Left ventricle myocardium inferior (tissue), 1 donor: ENCODE data around the gene TLR5. TPM values are rescaled to one million over a fixed set of nuclear protein-coding genes. Genes with fewer than 3 reads are reported as not detected.

Source experiments
- DNase-seq: peaks from one replicate; pipeline ENCODE4 v3.0.0-alpha.2; 2020
- H3K27ac ChIP-seq: fragments of 200-600 bp; replicated peaks from 2 replicates; pipeline ENCODE4 v1.8.0; 2021
- H3K27me3 ChIP-seq: fragments of 200-600 bp; 2 replicates; pipeline ENCODE4 v1.8.0; 2021; ENCODE audit warnings: low read depth
- H3K36me3 ChIP-seq: fragments of 200-600 bp; 2 replicates; pipeline ENCODE4 v1.8.0; 2021
- H3K4me1 ChIP-seq: fragments of 200-600 bp; 2 replicates; pipeline ENCODE4 v1.8.0; 2021
- H3K4me3 ChIP-seq: fragments of 200-600 bp; 2 replicates; pipeline ENCODE4 v1.8.0; 2021; ENCODE audit warnings: mild to moderate bottlenecking, moderate library complexity
- H3K9me3 ChIP-seq: fragments of 200-600 bp; replicated peaks from 2 replicates; pipeline ENCODE4 v1.8.0; 2021
- intact Hi-C: fragments of 100-400 bp; cut with micrococcal nuclease; formaldehyde crosslinking; loops from one replicate; pipeline ENCODE4 v1.11.0; 2022
- total RNA-seq: library from RNA; stranded (reverse); fragmentation: NEBNext Ultra II Directional; extraction: Animal tissue kit (Norgen Biotek cat#: 25700); gene quantifications from one replicate; pipeline ENCODE4 v1.2.1, GENCODE V29; 2021
- TF ChIP-seq, protein P1 (sequence below): fragments of 200-600 bp; IDR thresholded peaks from 2 replicates; pipeline ENCODE4 v1.8.0; 2021; ENCODE audit warnings: antibody characterized with exemption, mild to moderate bottlenecking, borderline replicate concordance
- donor health status: DM: no; HTN: yes; CAD: no; lungs with severe emphysema.

TLR5 gene
- total RNA-seq, 1 donor from 2014 or later = 2.3 TPM

DNA sequence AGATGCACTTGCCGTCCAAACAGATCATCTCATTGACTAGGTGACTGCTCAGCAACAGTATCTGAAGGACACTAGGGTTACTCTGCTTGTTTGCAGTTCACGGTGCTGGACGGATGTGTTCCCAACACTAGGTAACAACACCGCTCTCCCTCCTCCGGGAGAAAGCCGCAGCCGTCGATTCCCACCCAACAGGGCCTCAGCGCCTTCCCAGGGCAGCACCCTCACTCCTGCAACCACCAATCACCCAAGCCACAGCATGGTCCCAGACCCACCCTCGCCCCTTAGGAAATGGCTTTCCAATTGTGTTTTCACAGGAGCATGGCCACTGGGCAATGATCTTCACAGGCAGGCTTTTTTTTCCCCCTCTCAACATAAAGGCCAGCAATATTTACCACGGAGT is 779 bp downstream of the TLR5 start:
- Histone ChIP-seq H3K27me3 (peaks cover 2% of the 10 kb centered on the region), H3K27ac (peak overlapping the region; percentile 42), H3K9me3 (peaks cover 6% of the 10 kb centered on the region), H3K4me3 (peak overlapping the region; percentile 74), H3K36me3 (no peaks in the 10 kb centered on the region), H3K4me1 (peaks cover 35% of the 10 kb centered on the region)
- no peak for DNase-seq
- intact Hi-C loops = no loop called here
- TF ChIP-seq, protein P1, sequence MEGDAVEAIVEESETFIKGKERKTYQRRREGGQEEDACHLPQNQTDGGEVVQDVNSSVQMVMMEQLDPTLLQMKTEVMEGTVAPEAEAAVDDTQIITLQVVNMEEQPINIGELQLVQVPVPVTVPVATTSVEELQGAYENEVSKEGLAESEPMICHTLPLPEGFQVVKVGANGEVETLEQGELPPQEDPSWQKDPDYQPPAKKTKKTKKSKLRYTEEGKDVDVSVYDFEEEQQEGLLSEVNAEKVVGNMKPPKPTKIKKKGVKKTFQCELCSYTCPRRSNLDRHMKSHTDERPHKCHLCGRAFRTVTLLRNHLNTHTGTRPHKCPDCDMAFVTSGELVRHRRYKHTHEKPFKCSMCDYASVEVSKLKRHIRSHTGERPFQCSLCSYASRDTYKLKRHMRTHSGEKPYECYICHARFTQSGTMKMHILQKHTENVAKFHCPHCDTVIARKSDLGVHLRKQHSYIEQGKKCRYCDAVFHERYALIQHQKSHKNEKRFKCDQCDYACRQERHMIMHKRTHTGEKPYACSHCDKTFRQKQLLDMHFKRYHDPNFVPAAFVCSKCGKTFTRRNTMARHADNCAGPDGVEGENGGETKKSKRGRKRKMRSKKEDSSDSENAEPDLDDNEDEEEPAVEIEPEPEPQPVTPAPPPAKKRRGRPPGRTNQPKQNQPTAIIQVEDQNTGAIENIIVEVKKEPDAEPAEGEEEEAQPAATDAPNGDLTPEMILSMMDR = no peak

DNA sequence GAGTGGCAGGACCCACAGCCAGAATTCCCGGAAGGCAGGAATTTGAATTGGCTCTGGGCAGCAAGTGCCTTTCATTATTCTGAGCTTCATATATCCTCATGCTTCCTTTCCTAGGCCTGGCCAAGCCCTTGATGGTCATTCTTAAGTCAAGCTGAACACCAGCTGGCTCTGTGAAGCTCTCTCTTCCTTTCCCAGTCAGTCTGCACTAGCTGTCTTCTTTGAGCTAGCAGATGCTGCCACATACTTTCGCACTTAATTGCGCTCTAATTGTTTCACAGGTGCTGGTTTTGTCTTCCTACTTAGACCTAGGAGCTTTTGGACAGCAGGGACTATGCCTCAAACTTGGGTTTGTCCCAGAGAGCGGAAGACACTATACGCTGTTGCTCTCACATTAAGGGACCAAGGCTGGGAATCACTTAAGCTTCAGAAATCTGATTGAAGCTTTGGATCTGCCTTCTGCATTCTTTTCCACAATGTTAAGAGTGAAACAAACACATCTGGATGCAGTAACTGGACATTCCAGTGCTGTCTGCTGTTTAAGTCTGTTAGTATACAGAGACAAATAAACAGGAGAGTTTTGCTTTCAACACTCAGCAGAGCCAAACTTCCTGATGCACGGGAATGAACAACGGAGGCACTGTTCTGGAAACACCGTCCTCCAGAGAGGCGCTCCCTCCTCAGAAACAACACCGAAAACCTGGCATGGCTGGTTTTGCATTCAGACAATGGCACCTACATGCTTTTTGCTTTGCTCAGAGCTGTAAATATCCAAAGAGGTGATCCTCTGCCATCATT is 2.2 kb downstream of the TLR5 start:
- Histone ChIP-seq H3K27me3 (peaks cover 8% of the 10 kb centered on the region), H3K9me3 (no peaks in the 10 kb centered on the region), H3K27ac (peak overlapping the region; percentile 42), H3K4me1 (peaks cover 42% of the 10 kb centered on the region), H3K4me3 (no peak overlapping the region), H3K36me3 (no peaks in the 10 kb centered on the region)
- intact Hi-C loops = no loop called here
- DNase-seq = no peak
- TF ChIP-seq, protein P1 = no peak

DNA sequence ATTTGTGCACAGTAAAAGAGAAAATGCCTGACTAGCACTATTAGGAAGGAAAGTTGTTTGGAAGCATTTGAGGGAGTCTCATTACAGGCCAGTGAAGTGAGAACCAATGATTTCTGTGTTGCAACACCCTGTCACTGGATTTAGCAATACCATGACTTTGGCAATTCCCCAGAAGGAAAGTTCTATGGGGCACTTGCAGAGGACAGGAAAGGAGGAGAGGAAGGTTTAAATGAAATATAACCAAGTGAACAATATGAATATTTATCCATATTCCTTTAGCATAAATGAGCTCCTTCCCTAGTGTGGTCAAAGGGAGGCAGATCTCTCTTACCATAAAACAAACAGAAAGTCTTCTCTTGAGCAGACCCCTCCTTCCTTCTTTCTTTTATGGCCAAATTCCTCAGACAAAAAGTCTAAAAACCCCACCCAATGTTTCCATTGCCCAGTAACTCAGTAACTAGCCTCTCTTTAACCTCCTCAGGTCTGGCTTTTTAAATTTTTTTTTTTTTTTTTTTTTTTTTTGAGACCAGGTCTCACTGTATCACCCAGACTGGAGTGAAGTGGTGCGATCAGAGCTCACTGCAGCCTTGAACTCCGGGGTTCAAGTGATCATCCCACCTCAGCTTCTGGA is 5.5 kb downstream of the TLR5 start:
- DNase-seq = no peak
- Histone ChIP-seq H3K4me1 (peaks cover 51% of the 10 kb centered on the region), H3K4me3 (no peak overlapping the region), H3K9me3 (no peaks in the 10 kb centered on the region), H3K36me3 (no peaks in the 10 kb centered on the region), H3K27me3 (peaks cover 22% of the 10 kb centered on the region), H3K27ac (peak overlapping the region; percentile 64)
- intact Hi-C loops = no loop called here
- TF ChIP-seq, protein P1 = no peak

DNA sequence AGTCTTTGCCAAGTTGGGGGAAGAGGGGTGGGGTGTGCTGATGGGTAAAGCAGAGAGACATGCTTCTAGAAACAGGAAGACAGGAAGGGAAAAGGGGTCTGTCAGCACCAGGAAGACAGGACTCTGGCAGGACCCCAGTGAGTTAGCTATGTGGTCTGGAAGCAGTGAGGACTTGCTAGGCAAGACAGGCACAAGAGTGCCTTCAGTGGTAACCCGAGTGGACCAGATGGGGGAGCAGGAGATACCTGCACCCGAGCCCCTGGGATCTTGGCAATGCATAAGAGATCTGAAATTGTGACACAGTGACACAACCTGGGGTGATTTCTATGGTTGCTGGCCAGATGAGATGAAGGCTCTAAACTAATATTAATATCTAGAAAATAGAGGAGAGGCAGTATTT is 7.0 kb downstream of the TLR5 start:
- intact Hi-C loops = no loop called here
- peaks cover 42% of the 10 kb centered on the region for H3K4me1 ChIP-seq
- no peaks in the 10 kb centered on the region for H3K36me3 ChIP-seq
- TF ChIP-seq, protein P1 = no peak
- no peak overlapping the region for H3K27ac ChIP-seq
- no peak overlapping the region for H3K4me3 ChIP-seq
- DNase-seq = no peak
- H3K9me3 ChIP-seq = no peaks in the 10 kb centered on the region
- peaks cover 22% of the 10 kb centered on the region for H3K27me3 ChIP-seq

DNA sequence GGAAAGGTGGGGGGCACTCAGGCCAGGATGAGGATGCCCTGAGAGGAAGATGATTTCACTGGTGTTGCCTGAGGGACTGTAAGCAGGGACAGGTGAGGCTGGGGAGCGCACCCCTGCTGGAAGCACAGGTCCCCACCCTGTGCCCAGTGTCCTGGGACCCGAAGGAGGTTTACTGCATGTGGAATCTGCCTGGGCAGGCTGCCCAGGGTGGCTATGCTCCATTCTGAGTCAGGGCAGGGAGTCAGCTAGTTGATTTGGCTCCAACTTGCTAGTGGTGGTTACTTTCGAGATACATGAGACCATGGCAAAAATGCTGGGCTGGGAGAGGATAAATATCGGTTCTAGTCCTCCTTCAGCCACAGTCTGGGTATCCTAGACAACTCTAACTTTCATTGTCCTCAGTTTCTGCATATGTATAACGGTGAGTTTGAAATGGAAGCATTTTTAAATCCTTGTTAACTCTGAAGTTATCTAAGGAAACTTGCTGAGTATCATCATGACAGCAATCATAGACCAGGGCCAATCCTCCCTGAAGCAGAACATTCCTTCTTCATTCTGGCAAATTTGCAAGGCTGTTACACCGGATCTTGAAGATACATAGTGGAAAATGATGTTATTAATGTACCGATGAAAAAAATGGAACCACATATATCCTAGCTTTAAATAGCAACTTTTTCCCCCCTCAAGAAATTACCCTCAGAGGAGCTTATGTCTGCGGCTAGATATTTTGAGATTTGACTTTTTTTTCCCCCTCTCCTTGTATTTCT is 7.7 kb downstream of the TLR5 start:
- DNase-seq = peak; percentile 30
- Histone ChIP-seq H3K27me3 (peaks cover 22% of the 10 kb centered on the region), H3K9me3 (no peaks in the 10 kb centered on the region), H3K36me3 (no peaks in the 10 kb centered on the region), H3K4me3 (no peak overlapping the region), H3K27ac (no peak overlapping the region), H3K4me1 (peaks cover 38% of the 10 kb centered on the region)
- intact Hi-C loops = no loop called here
- TF ChIP-seq, protein P1 = no peak
